Loucy (cell line): Measurements from ENCODE around the gene UGT2B17.

ENCODE experiments used
- EZH2phosphoT487 ChIP-seq: fragments of 200-600 bp; IDR thresholded peaks from 2 replicates; pipeline ENCODE4 v1.6.1; 2018; ENCODE audit warnings: antibody characterized with exemption, mild to moderate bottlenecking, moderate library complexity, borderline replicate concordance
- TF ChIP-seq, protein P1 (sequence below): fragments of 200-600 bp; sonication (generic); conservative IDR thresholded peaks from 2 replicates; pipeline ENCODE4 v1.5.1; 2014; ENCODE audit warnings: mild to moderate bottlenecking, antibody characterized with exemption, low read length

- TF ChIP-seq, protein P1, sequence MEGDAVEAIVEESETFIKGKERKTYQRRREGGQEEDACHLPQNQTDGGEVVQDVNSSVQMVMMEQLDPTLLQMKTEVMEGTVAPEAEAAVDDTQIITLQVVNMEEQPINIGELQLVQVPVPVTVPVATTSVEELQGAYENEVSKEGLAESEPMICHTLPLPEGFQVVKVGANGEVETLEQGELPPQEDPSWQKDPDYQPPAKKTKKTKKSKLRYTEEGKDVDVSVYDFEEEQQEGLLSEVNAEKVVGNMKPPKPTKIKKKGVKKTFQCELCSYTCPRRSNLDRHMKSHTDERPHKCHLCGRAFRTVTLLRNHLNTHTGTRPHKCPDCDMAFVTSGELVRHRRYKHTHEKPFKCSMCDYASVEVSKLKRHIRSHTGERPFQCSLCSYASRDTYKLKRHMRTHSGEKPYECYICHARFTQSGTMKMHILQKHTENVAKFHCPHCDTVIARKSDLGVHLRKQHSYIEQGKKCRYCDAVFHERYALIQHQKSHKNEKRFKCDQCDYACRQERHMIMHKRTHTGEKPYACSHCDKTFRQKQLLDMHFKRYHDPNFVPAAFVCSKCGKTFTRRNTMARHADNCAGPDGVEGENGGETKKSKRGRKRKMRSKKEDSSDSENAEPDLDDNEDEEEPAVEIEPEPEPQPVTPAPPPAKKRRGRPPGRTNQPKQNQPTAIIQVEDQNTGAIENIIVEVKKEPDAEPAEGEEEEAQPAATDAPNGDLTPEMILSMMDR, result no peak
- no peak for TF ChIP-seq EZH2phosphoT487
Measured at GRCh38 chr4:68599150-68599549, 23.0 kb upstream of the UGT2B17 start.
